ENCODE measurements around the gene FRYL. TPM values are rescaled to one million over a fixed set of nuclear protein-coding genes. Genes with fewer than 3 reads are reported as not detected.
"Not testable (repeated sequence)": the region's sequence is repeated elsewhere in the genome, so short reads cannot be mapped to it uniquely, and the experiment has no call there.

FRYL gene
- total RNA-seq, 2 donors from 2014 or later: 71.7 TPM

DNA sequence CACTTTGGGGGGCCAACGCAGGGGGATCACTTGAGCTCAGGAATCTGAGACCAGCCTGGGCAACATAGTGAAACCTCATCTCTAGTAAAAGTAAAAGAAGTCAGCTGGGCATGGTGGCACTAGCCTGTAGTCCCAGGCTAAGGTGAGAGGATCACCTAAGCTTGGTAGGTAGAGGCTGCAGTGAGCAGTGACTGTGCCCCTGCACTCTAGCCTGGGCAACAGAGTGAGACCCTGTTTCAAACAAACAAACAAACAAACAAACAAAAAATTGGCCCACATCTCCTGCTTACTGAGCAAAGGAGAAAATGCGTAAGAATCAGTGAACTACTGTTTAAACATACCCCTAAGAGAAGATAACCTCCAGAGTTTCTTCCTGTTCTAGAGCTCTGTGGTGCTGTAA is 85.3 kb downstream of the FRYL start:
- DNase-seq (no peak), ATAC-seq (replicated peaks in 1 of 2) (no peak)
- Mint-ChIP-seq H3K4me1 (ENCODE audit: low read depth) (peaks cover 49% of the 10 kb centered on the region), H3K36me3 (ENCODE audit: insufficient read depth in 2 of 2) (peaks cover 0 to 4% of the 10 kb centered on the region in 2 donors), H3K27me3 (ENCODE audit: low read depth) (no peaks in the 10 kb centered on the region), H3K27ac (no peak overlapping the region), H3K9me3 (no peaks in the 10 kb centered on the region), H3K4me3 (no peak overlapping the region)

DNA sequence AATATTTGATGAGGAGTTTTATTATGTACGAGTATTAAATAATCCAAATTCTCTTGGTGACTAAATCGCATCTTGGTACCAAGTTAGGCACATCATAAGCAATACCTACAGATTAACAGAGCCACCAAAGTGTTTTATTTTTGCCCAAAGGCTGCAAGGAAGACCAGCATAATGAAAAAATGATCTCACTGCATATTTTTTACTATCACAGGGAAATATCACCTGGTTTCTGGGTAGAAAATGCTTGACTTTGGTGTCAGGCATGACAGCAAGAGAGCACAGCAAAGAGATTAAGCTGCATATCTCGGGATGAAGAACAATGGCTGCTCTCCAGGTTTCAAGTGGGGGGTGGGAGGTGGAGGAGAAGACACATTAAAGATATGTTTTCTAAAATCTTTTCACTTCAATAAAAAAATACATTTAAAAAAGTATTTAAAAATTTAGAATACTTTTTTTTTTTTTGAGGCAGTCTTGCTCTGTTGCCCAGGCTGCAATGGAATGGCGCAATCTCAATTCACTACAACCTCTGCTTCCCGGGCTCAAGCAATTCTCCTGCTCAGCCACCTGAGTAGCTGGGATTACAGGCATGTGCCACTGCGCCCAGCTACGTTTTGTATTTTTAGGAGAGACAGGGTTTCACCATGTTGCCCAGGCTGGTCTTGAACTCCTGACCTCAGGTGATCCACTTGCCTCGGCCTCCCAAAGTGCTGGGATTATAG is 86.1 kb downstream of the FRYL start:
- peaks cover 0 to 4% of the 10 kb centered on the region in 2 donors for H3K36me3 Mint-ChIP-seq (ENCODE audit: insufficient read depth in 2 of 2)
- H3K4me3 Mint-ChIP-seq: no peak overlapping the region
- no peak for ATAC-seq (replicated peaks in 1 of 2)
- no peak for DNase-seq
- H3K27ac Mint-ChIP-seq: no peak overlapping the region
- no peaks in the 10 kb centered on the region for H3K9me3 Mint-ChIP-seq
- no peaks in the 10 kb centered on the region for H3K27me3 Mint-ChIP-seq (ENCODE audit: low read depth)
- peaks cover 41% of the 10 kb centered on the region for H3K4me1 Mint-ChIP-seq (ENCODE audit: low read depth)

DNA sequence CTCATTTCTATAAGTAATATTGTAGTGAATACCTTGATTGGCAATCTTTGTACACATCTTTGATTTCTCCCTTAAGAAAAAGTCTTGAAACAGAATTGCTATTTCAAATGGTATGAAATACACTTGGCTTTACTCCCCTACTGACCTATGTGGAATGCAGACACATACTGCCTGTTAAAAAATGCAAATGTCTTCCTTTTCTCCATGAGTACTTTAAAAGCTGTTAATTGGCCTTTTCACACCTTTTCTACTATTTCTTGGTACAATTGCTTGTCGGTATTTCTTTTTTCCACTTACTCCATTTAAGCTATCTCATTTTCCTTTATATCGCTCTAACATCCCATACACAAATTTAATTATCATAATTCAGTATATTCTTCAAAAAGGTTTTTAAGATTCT is 87.2 kb downstream of the FRYL start:
- ATAC-seq (replicated peaks in 1 of 2) (no peak), DNase-seq (no peak)
- Mint-ChIP-seq H3K4me3 (no peak overlapping the region), H3K27ac (no peak overlapping the region), H3K9me3 (no peaks in the 10 kb centered on the region), H3K27me3 (ENCODE audit: low read depth) (no peaks in the 10 kb centered on the region), H3K36me3 (ENCODE audit: insufficient read depth in 2 of 2) (peaks cover 0 to 4% of the 10 kb centered on the region in 2 donors), H3K4me1 (ENCODE audit: low read depth) (peaks cover 32% of the 10 kb centered on the region)

DNA sequence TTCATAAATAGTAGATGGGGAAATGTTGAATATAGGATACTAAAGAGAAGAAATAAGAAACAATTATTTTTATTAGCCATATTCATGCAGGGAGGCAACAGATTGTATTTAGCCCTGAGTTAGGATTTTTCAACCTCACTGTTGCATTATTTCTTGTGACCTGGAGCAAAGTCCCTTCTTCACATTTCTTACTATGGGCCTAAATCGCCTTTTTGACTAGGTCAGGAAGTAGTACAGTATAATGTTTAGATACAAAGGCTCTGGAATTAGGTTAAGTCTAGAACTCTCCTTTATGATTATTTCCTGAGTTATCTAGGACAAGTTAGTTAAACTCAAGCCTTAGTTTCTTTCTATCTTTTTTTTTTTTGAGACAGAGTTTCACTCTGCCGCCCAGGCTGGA is 88.0 kb downstream of the FRYL start:
- H3K27me3 Mint-ChIP-seq (ENCODE audit: low read depth): no peaks in the 10 kb centered on the region
- H3K4me3 Mint-ChIP-seq: no peak overlapping the region
- peaks cover 26% of the 10 kb centered on the region for H3K4me1 Mint-ChIP-seq (ENCODE audit: low read depth)
- ATAC-seq (replicated peaks in 1 of 2) (no peak), DNase-seq (no peak)
- H3K27ac Mint-ChIP-seq: no peak overlapping the region
- H3K36me3 Mint-ChIP-seq (ENCODE audit: insufficient read depth in 2 of 2): peaks cover 0 to 4% of the 10 kb centered on the region in 2 donors
- H3K9me3 Mint-ChIP-seq: no peaks in the 10 kb centered on the region

DNA sequence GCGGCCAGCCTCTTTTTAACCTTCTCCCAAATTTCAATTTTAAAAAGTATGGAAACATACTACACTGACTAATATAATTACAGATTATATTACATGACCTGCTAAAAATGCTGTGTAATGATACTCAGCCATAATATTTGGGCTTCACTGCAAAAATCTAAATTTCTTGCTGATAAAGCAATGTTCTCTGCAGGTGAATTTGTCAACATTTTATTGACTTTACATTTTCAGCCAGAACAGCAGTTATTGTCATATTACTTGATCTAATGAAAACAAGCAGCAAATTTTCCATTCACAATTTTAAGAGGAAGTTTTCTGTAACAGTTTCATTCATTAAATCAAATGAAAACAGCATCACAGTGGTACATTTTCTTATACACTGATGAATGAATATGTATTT is 91.1 kb downstream of the FRYL start:
- no peaks in the 10 kb centered on the region for H3K9me3 Mint-ChIP-seq
- H3K36me3 Mint-ChIP-seq (ENCODE audit: insufficient read depth in 2 of 2): peaks cover 0 to 2% of the 10 kb centered on the region in 2 donors
- H3K27me3 Mint-ChIP-seq (ENCODE audit: low read depth): no peaks in the 10 kb centered on the region
- H3K4me1 Mint-ChIP-seq (ENCODE audit: low read depth): peaks cover 29% of the 10 kb centered on the region
- H3K27ac Mint-ChIP-seq: no peak overlapping the region
- H3K4me3 Mint-ChIP-seq: no peak overlapping the region
- no peak for DNase-seq
- ATAC-seq (replicated peaks in 1 of 2): no peak

DNA sequence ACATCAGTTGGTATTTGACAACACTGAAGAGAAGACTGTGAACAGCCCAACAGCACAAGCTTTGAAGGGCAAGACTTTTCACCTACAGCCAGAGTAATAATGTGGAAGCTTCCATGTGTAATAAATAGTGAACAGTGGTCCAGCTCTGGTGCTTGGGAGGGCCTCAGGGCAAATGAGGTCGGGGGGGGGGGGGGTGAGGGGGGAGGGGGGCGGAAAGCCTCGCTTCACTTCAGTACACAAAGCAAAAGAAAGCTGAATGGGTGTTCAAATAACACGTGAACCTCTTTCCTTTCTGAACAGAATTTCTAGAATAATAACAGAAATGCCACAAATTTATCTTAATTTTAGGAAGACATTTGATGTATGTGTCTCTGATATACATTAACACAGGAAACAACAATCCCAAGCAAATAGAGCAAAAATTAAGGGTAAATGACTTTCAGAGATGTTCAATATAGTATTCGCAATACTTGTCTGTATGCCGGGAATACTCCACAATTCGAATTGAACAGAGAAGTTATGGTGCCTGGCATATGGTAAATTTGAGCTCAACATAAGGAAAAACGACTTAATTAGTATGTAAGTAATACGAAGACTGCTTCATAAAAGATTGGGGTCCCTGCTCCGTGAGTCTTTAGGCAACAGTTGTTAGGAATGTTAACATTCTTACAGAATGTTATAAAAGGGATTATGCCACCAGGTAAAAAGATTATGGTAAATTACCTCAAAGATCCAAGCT is 92.6 kb downstream of the FRYL start:
- Mint-ChIP-seq H3K9me3 (no peaks in the 10 kb centered on the region), H3K27ac (no peak overlapping the region), H3K36me3 (ENCODE audit: insufficient read depth in 2 of 2) (peaks cover 5 to 6% of the 10 kb centered on the region in 2 donors), H3K4me1 (ENCODE audit: low read depth) (peaks cover 33% of the 10 kb centered on the region), H3K4me3 (no peak overlapping the region), H3K27me3 (ENCODE audit: low read depth) (no peaks in the 10 kb centered on the region)
- ATAC-seq (replicated peaks in 1 of 2): no peak
- no peak for DNase-seq

DNA sequence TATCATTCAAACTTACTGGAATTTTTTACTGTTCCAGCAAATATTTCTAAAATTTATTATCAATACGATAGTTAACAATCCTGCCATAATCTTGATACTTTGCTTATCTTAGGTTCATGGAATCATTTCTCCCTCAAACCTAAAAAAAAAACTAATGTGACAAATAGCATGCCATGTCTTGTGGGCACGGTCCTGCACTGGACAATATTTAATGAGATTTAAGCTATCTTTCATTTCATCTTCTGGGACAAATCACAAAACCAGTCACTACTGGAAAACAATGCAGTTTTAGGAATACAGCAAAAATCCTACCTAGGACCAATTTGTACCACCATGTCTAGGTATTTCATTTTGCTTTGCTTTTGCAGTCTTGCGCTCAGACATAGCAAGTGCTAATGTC is 93.7 kb downstream of the FRYL start:
- ATAC-seq (replicated peaks in 1 of 2): no peak
- no peaks in the 10 kb centered on the region for H3K27me3 Mint-ChIP-seq (ENCODE audit: low read depth)

DNA sequence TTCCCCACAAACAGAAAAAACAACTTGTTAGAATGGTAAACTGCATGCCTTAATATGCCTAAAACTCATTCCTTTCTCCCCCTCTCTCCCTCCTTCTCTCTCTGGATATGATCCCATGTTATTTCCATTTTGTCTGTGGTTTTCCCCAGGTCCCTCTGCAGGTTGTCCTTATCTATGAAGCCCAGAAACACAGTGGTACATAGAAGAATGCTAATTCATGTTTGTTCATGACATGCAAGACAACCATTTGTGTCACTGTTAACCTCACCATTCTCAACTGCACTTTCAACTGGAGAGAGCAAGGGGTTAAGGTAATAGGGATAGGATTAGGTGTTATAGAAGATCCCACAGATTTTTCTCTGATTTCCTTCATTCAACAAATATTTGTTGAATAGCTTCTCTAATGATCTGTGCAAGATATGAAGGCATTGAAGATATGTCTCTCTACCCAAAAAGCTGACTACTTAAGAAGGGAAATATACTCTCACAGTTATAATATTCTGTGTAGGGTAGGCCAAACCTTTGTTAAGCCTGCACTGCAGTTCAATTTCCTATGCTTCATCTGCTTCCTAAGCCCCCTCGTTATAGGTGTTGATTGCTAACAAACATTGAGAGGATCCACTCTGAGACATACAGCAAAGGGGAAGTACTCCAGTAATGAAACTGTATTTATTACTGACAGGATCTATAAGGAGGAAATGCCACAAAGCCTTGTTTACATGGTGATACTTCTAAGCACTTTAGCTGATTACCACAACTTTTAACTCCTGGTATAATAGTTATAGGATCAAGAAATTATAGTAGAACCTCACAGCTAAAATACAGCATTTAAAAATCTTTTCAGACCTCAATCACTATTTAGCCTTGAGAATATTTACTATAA is 96.1 kb downstream of the FRYL start:
- ATAC-seq (replicated peaks in 1 of 2): no peak
- Mint-ChIP-seq H3K4me3 (no peak overlapping the region), H3K27ac (no peak overlapping the region), H3K4me1 (ENCODE audit: low read depth) (peaks cover 48% of the 10 kb centered on the region), H3K9me3 (no peaks in the 10 kb centered on the region), H3K36me3 (ENCODE audit: insufficient read depth in 2 of 2) (peaks cover 6% of the 10 kb centered on the region in 2 donors), H3K27me3 (ENCODE audit: low read depth) (no peaks in the 10 kb centered on the region)
- no peak for DNase-seq

More for the DNA sequence above, 93.7 kb downstream of the FRYL start:
- Mint-ChIP-seq H3K27ac (no peak overlapping the region), H3K9me3 (no peaks in the 10 kb centered on the region), H3K4me1 (ENCODE audit: low read depth) (peaks cover 44% of the 10 kb centered on the region), H3K4me3 (no peak overlapping the region), H3K36me3 (ENCODE audit: insufficient read depth in 2 of 2) (peaks cover 6 to 8% of the 10 kb centered on the region in 2 donors)
- DNase-seq: no peak

DNA sequence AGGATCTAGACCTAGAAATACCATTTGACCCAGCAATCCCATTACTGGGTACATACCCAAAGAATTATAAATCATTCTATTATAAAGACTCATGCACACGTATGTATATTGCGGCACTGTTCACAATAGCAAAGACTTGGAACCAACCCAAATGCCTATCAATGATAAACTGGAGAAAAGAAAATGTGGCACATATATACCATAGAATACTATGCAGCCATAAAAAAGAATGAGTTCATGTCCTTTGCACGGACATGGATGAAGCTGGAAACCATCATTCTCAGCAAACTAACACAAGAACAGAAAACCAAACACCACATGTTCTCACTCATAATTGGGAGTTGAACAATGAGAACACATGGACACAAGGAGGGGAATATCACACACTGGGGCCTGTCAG is 97.2 kb downstream of the FRYL start:
- H3K27me3 Mint-ChIP-seq (ENCODE audit: low read depth); ATAC-seq (replicated peaks in 1 of 2); DNase-seq; H3K36me3 Mint-ChIP-seq (ENCODE audit: insufficient read depth in 2 of 2); H3K4me3 Mint-ChIP-seq; H3K27ac Mint-ChIP-seq; H3K9me3 Mint-ChIP-seq: not testable (repeated sequence)
- peaks cover 48% of the 10 kb centered on the region for H3K4me1 Mint-ChIP-seq (ENCODE audit: low read depth)

DNA sequence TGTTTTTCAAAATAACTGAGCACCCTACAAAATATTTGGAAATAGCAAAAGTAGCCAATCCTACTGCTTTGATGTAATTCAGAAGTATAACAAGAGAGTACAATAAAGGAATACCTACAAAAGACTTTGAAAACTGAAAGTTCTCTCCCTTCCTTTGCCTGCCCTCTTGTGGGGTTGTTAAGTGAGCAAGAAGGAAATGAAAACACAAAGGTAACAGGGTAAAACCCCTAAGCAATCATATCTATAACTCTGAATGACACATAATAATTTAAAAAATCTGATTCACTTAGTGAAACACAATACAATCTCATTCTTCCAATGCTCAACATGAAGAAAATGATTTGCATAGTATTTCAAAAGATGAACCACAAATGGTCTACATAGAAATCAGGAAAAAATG is 98.2 kb downstream of the FRYL start:
- Mint-ChIP-seq H3K27me3 (ENCODE audit: low read depth) (no peaks in the 10 kb centered on the region), H3K36me3 (ENCODE audit: insufficient read depth in 2 of 2) (peaks cover 6% of the 10 kb centered on the region in 2 donors), H3K4me3 (peak overlapping the region in 1 of 2 donors; percentile 39), H3K27ac (peak overlapping the region; percentile 21), H3K9me3 (no peaks in the 10 kb centered on the region), H3K4me1 (ENCODE audit: low read depth) (peaks cover 48% of the 10 kb centered on the region)
- DNase-seq (peak; percentile 25 to 31), ATAC-seq (replicated peaks in 1 of 2) (peak; percentile 98 to 99)

DNA sequence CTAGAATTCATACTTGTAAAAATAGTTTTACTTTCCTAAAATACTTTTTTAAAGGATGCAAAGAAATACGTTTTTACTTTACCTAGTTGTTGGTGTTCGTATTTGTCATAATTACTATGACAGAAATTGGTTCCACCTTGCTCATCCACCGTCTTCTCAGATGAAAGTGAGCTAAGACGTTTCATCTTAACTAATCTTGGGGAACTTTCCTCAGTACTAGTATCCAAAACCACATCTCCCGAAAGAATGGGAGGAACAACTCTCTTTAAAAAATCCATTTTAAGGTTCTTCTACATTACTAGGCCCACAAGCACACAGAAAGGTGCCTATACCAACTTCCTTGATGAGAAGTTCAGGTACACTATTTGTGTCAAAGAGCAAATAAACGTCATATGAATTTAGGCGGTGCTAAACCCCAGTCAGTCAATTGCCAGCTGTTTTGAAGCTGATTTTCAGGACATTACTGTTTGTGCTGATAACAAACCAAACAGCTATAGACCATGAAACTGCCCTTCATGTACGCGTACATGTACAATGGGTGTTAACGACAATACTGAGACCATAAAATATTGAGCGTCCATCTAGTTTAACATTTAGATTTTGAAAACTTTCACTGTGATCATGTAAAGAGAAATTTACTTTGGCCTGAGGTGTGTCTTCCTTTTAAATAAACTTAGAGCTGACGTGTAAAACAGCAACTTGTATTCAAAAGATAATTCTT is 99.1 kb downstream of the FRYL start:
- Mint-ChIP-seq H3K27ac (no peak overlapping the region), H3K4me1 (ENCODE audit: low read depth) (peaks cover 43% of the 10 kb centered on the region), H3K27me3 (ENCODE audit: low read depth) (no peaks in the 10 kb centered on the region), H3K36me3 (ENCODE audit: insufficient read depth in 2 of 2) (peaks cover 6% of the 10 kb centered on the region in 2 donors), H3K4me3 (no peak overlapping the region), H3K9me3 (no peaks in the 10 kb centered on the region)
- ATAC-seq (replicated peaks in 1 of 2): no peak
- DNase-seq: no peak

DNA sequence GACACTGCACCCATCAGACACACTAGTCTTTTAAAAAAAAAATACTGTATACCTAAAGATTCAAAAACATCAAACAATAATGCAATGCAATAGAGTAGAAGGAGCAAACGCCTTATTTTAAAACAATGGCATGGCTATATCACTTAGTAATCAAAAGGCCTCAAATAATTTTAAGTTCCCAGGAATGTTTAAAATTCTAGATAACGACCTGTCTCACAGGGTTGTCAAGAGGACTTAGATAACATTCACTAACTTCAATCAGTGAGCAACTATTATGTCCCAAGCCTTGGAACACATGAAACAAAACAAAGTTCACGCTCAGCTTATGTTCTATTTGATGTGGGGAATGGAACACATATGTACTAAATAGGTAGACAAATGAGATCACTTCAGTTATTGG is 106.5 kb downstream of the FRYL start:
- ATAC-seq (replicated peaks in 1 of 2) (no peak), DNase-seq (no peak)
- peaks cover 2 to 10% of the 10 kb centered on the region in 2 donors for H3K36me3 Mint-ChIP-seq (ENCODE audit: insufficient read depth in 2 of 2)
- no peak overlapping the region for H3K27ac Mint-ChIP-seq
- H3K27me3 Mint-ChIP-seq (ENCODE audit: low read depth): no peaks in the 10 kb centered on the region
- peaks cover 4% of the 10 kb centered on the region in 2 donors for H3K9me3 Mint-ChIP-seq
- H3K4me1 Mint-ChIP-seq (ENCODE audit: low read depth): peaks cover 18% of the 10 kb centered on the region
- no peak overlapping the region for H3K4me3 Mint-ChIP-seq
